MG63 (cell line): Measurements from ENCODE around the gene TRIM36. TPM values are rescaled to one million over a fixed set of nuclear protein-coding genes. Genes with fewer than 3 reads are reported as not detected.

Experiments used
- DNase-seq: peaks from one replicate; pipeline ENCODE4 v3.0.0-alpha.2; 2020
- H3K27me3 ChIP-seq: fragments of 250-450 bp; sonication (Bioruptor Pico); 2 replicates; pipeline ENCODE4 v1.5.1; 2020; ENCODE audit warnings: mild to moderate bottlenecking, moderate library complexity
- H3K36me3 ChIP-seq: fragments of 250-450 bp; sonication (Bioruptor Pico); 2 replicates; pipeline ENCODE4 v1.5.1; 2020; ENCODE audit warnings: mild to moderate bottlenecking, moderate library complexity
- H3K4me3 ChIP-seq: fragments of 250-450 bp; sonication (Bioruptor Pico); 2 replicates; pipeline ENCODE4 v1.5.1; 2020; ENCODE audit warnings: mild to moderate bottlenecking, moderate library complexity
- H3K9me3 ChIP-seq: fragments of 250-450 bp; sonication (Bioruptor Pico); 2 replicates; pipeline ENCODE4 v1.5.1; 2020; ENCODE audit warnings: mild to moderate bottlenecking, moderate library complexity
- total RNA-seq: library from RNA; depleted of rRNA; stranded (reverse); fragments of >200 nt; shearing (Covaris generic); gene quantifications from 2 replicates; pipeline ENCODE4 v1.2.3, GENCODE V29; 2014; ENCODE audit warnings: low replicate concordance; rRNA removed

Gene TRIM36
- total RNA-seq, 1 experiment from 2014 or later = 0.10 TPM

DNA sequence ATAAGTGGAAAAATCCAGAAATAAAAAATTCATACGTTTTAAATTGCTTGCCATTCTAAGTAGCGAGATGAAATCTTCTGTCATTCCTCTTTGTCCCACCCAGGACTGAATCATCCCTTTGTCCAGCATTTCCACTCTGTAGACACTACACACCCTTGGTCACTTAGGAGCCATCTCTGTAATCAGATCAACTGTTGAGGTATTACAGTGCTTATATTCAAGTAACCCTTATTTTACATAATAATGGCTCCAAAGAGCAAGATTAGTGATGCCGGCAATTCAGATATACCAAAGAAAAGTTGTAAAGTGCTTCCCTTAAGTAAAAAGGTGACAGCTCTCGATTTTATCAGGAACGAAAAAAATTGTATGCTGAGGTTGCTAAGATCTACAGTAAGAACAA, 60.4 kb downstream of the TRIM36 start:
- Histone ChIP-seq H3K9me3 (no peaks in the 10 kb centered on the region), H3K27me3 (peaks cover 24% of the 10 kb centered on the region), H3K4me3 (no peak overlapping the region), H3K36me3 (no peaks in the 10 kb centered on the region)
- DNase-seq = no peak

GRCh38 chr5:115100319-115100955, 69.3 kb downstream of the TRIM36 start:
- DNase-seq = peak; percentile 21
- H3K9me3 ChIP-seq = no peaks in the 10 kb centered on the region
- no peak overlapping the region for H3K4me3 ChIP-seq
- H3K36me3 ChIP-seq = no peaks in the 10 kb centered on the region
- H3K27me3 ChIP-seq = peaks cover 9% of the 10 kb centered on the region; the same call in 1 of the 2 replicates

DNA sequence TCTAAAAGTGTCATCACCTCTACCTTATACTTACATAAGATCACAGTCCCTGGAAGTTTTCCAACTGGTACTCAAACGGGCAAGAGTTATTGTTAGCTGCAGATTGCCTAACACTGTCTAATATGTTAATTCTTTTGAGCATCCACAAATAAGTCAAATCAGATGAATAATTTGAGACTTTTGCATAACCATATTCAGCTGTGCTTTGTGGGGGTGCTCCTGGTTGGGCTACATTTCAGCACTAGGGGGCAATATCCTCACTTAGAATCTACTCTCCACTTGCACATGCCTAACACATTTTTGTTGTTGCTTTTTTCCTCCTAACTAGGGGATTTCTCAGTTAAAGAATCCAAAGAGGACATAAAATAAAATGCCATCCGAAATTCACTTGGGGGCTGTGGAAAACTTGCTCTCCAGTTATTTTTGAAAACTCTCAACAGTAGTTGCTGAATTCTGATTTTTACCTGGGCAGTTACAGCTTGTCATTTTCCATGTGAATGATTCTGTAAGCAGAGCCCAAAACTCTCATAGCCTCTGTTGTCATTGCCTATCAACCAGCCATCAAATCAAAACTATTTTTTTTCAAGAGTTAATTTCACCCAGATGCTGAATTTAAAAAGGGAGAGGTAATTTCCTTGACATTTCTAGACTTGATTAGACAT, 71.5 kb downstream of the TRIM36 start:
- peaks cover 6% of the 10 kb centered on the region; the same call in 1 of the 2 replicates for H3K27me3 ChIP-seq
- H3K9me3 ChIP-seq = no peaks in the 10 kb centered on the region
- no peaks in the 10 kb centered on the region for H3K36me3 ChIP-seq
- H3K4me3 ChIP-seq = no peak overlapping the region
- DNase-seq = peak; percentile 23

GRCh38 chr5:115097236-115097635, 72.5 kb downstream of the TRIM36 start:
- no peak for DNase-seq
- Histone ChIP-seq H3K9me3 (no peaks in the 10 kb centered on the region), H3K4me3 (no peak overlapping the region), H3K36me3 (no peaks in the 10 kb centered on the region), H3K27me3 (peaks cover 4% of the 10 kb centered on the region; the same call in 1 of the 2 replicates)

- H3K9me3 ChIP-seq = no peaks in the 10 kb centered on the region
- H3K36me3 ChIP-seq = no peaks in the 10 kb centered on the region
- peaks cover 4% of the 10 kb centered on the region for H3K27me3 ChIP-seq
- peak; percentile 8 for DNase-seq
- H3K4me3 ChIP-seq = no peak overlapping the region
Measured at GRCh38 chr5:115096034-115096769, 73.5 kb downstream of the TRIM36 start.

DNA sequence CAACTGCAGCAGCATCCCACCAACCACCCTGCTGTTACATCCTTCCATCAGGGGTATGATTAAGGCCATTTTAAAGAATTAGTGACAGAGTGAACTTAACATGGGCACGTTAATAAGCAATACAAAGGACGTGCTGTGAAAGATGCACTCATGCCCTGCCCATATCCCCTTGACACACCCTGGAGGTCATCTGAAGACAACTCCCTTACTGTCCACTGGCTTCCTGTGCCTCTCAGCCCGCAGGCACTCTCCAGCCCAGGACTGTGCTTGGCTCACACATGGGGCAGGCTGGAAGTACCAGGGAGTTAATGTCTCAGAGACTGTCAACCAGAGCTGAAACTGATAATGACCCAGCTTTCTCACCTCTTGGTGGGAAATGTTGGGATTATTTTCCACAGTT, 81.8 kb downstream of the TRIM36 start:
- Histone ChIP-seq H3K9me3 (no peaks in the 10 kb centered on the region), H3K36me3 (no peaks in the 10 kb centered on the region), H3K27me3 (peaks cover 9% of the 10 kb centered on the region), H3K4me3 (no peak overlapping the region)
- no peak for DNase-seq

DNA sequence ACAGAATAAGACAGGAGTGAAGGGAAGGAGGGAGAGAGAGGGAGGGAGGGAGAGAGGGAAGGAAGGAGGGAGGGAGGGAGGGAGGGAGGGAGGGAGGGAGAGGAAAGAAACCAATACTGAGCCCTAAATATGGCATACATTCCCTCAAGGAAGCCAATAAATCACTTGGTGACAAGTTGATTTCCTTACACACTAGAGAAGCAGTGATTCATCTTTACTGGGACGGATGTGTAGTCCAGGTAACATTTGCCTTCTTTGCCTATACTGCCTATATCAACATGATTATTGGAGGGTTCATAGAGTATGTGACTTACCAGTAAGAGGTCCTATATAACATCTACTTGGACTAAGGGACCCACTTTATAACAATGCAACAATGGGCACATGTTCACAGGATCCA, 83.2 kb downstream of the TRIM36 start:
- Histone ChIP-seq H3K9me3 (no peaks in the 10 kb centered on the region), H3K4me3 (no peak overlapping the region), H3K36me3 (no peaks in the 10 kb centered on the region), H3K27me3 (peaks cover 9% of the 10 kb centered on the region)
- no peak for DNase-seq

DNA sequence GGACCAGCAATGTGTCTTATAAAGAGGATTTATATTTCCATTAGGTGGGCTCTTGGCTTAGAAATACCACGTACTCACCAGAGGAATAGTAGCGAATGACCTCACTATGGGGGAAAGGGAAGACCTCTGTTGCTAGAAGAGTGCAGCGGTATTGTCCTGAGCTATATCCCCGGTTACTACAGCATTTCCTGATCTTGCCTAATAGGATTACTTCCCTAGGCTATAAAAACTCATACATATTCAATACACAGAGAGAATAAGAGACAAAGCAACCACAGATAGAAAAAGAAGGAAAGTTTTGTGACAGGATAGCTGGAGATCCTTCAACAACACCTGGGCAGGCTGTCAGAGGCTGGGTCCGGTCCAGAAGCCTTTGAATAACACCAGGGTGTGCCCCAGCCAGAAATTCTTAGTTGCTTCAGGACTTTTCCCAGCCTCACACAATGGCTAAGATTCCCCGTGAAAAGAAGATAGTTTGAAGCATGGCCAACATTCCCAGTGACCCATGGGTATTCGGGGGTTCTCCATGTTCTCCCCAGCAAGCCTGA, 85.4 kb downstream of the TRIM36 start:
- Histone ChIP-seq H3K4me3 (no peak overlapping the region), H3K27me3 (no peaks in the 10 kb centered on the region; the same call in 1 of the 2 replicates), H3K36me3 (no peaks in the 10 kb centered on the region), H3K9me3 (no peaks in the 10 kb centered on the region)
- no peak for DNase-seq

- Histone ChIP-seq H3K9me3 (no peaks in the 10 kb centered on the region), H3K4me3 (no peak overlapping the region), H3K36me3 (no peaks in the 10 kb centered on the region), H3K27me3 (peaks cover 2% of the 10 kb centered on the region; the same call in 1 of the 2 replicates)
- no peak for DNase-seq
Measured at GRCh38 chr5:115079924-115080623, 89.6 kb downstream of the TRIM36 start.

Other genes starting within 250 kb of the TRIM36 start
- gene PGGT1B, start 93.0 kb upstream of the TRIM36 start, total RNA-seq = 15.3 and 17.3 TPM in 2 replicates
- 13.9 and 20.8 TPM in 2 replicates for gene CCDC112, start 126.7 kb upstream of the TRIM36 start, total RNA-seq